WERI-Rb-1 (cell line): Measurements from ENCODE around the gene IQSEC1.

Experiments
- DNase-seq: peaks from one replicate; pipeline ENCODE4 v3.0.0-alpha.2; 2020
- H3K27ac ChIP-seq: fragments of 250-450 bp; sonication (Bioruptor Pico); 2 replicates; pipeline ENCODE4 v1.5.1; 2020; ENCODE audit warnings: mild to moderate bottlenecking, moderate library complexity
- H3K27me3 ChIP-seq: fragments of 250-450 bp; sonication (Bioruptor Pico); 2 replicates; pipeline ENCODE4 v1.5.1; 2021; ENCODE audit warnings: mild to moderate bottlenecking, low read depth, moderate library complexity; ENCODE audit not compliant: insufficient read depth, severe bottlenecking
- H3K36me3 ChIP-seq: fragments of 250-450 bp; sonication (Bioruptor Pico); 2 replicates; pipeline ENCODE4 v1.5.1; 2020; ENCODE audit warnings: mild to moderate bottlenecking, moderate library complexity
- H3K4me3 ChIP-seq: 2 replicates; pipeline ENCODE4 v1.5.1; 2011; ENCODE audit warnings: low read depth, mild to moderate bottlenecking, control low read depth, low read length
- H3K9me3 ChIP-seq: fragments of 250-450 bp; sonication (Bioruptor Pico); 2 replicates; pipeline ENCODE4 v1.5.1; 2021; ENCODE audit warnings: mild to moderate bottlenecking, moderate library complexity; ENCODE audit not compliant: severe bottlenecking
- CTCF ChIP-seq: IDR thresholded peaks from 2 replicates; pipeline ENCODE4 v1.5.1; 2011; ENCODE audit warnings: low read depth, mild to moderate bottlenecking, control low read depth, inconsistent platforms, low read length

The IQSEC1 gene

GRCh38 chr3:12946649-12947316 is 126.4 kb downstream of the IQSEC1 start:
- H3K4me3 ChIP-seq: no peak overlapping the region
- no peak for DNase-seq
- no peak for TF ChIP-seq CTCF
- H3K27me3 ChIP-seq: no peaks in the 10 kb centered on the region
- H3K9me3 ChIP-seq: no peaks in the 10 kb centered on the region
- H3K27ac ChIP-seq: no peak overlapping the region
- peaks cover 31% of the 10 kb centered on the region for H3K36me3 ChIP-seq

- Histone ChIP-seq H3K36me3 (peaks cover 37% of the 10 kb centered on the region), H3K4me3 (no peak overlapping the region), H3K9me3 (no peaks in the 10 kb centered on the region), H3K27me3 (no peaks in the 10 kb centered on the region), H3K27ac (no peak overlapping the region)
- no peak for DNase-seq
- no peak for TF ChIP-seq CTCF
Observed at GRCh38 chr3:12946251-12946648, 127.0 kb downstream of the IQSEC1 start.

- Histone ChIP-seq H3K4me3 (no peak overlapping the region), H3K27me3 (no peaks in the 10 kb centered on the region), H3K9me3 (no peaks in the 10 kb centered on the region), H3K27ac (no peak overlapping the region), H3K36me3 (peaks cover 51% of the 10 kb centered on the region)
- no peak for DNase-seq
- TF ChIP-seq CTCF: no peak
Observed at GRCh38 chr3:12944849-12945248, 128.4 kb downstream of the IQSEC1 start.

- Histone ChIP-seq H3K36me3 (peaks cover 55% of the 10 kb centered on the region), H3K4me3 (no peak overlapping the region), H3K27me3 (no peaks in the 10 kb centered on the region), H3K9me3 (no peaks in the 10 kb centered on the region), H3K27ac (no peak overlapping the region)
- no peak for DNase-seq
- TF ChIP-seq CTCF: no peak
Observed at GRCh38 chr3:12944413-12944812, 128.8 kb downstream of the IQSEC1 start.

GRCh38 chr3:12943124-12944021 is 129.9 kb downstream of the IQSEC1 start:
- no peak overlapping the region for H3K27ac ChIP-seq
- TF ChIP-seq CTCF: no peak

More at GRCh38 chr3:12943124-12944021, 129.9 kb downstream of the IQSEC1 start:
- no peaks in the 10 kb centered on the region for H3K9me3 ChIP-seq
- no peak overlapping the region for H3K4me3 ChIP-seq
- no peaks in the 10 kb centered on the region for H3K27me3 ChIP-seq
- H3K36me3 ChIP-seq: peaks cover 63% of the 10 kb centered on the region
- no peak for DNase-seq
